Measurements from ENCODE around the gene RNU5B-1. TPM values are rescaled to one million over a fixed set of nuclear protein-coding genes. Genes with fewer than 3 reads are reported as not detected.

RNU5B-1 gene
- total and polyA plus RNA-seq, 12 donors = 18.2 to 51.0 TPM; not detected in 10

GRCh38 chr15:65329984-65330735 lies 25.7 kb downstream of the RNU5B-1 start:
- 94 to 96% methylated on average over 18 of the region's 18 CpGs for WGBS, 2 donors
- peaks cover 0 to 11% (median 6%) of the 10 kb centered on the region in 9 donors for H3K4me1 ChIP-seq
- H3K4me3 ChIP-seq = no peak overlapping the region
- no peaks in the 10 kb centered on the region for H3K9me3 ChIP-seq
- DNase-seq (no peak), ATAC-seq (no peak)
- no peaks in the 10 kb centered on the region for H3K36me3 ChIP-seq
- TF ChIP-seq, protein P1, sequence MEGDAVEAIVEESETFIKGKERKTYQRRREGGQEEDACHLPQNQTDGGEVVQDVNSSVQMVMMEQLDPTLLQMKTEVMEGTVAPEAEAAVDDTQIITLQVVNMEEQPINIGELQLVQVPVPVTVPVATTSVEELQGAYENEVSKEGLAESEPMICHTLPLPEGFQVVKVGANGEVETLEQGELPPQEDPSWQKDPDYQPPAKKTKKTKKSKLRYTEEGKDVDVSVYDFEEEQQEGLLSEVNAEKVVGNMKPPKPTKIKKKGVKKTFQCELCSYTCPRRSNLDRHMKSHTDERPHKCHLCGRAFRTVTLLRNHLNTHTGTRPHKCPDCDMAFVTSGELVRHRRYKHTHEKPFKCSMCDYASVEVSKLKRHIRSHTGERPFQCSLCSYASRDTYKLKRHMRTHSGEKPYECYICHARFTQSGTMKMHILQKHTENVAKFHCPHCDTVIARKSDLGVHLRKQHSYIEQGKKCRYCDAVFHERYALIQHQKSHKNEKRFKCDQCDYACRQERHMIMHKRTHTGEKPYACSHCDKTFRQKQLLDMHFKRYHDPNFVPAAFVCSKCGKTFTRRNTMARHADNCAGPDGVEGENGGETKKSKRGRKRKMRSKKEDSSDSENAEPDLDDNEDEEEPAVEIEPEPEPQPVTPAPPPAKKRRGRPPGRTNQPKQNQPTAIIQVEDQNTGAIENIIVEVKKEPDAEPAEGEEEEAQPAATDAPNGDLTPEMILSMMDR (IDR thresholded peaks at IDR 0.05) = no peak
- no peak overlapping the region for H3K27ac ChIP-seq
- no peaks in the 10 kb centered on the region for H3K27me3 ChIP-seq
- intact Hi-C loops (cut with DNase I) = loop anchor here in 2 of 10 donors (5.0 kb wide), 1 partner anchor 37 kb away; no protein-coding TSS in a partner anchor

DNA sequence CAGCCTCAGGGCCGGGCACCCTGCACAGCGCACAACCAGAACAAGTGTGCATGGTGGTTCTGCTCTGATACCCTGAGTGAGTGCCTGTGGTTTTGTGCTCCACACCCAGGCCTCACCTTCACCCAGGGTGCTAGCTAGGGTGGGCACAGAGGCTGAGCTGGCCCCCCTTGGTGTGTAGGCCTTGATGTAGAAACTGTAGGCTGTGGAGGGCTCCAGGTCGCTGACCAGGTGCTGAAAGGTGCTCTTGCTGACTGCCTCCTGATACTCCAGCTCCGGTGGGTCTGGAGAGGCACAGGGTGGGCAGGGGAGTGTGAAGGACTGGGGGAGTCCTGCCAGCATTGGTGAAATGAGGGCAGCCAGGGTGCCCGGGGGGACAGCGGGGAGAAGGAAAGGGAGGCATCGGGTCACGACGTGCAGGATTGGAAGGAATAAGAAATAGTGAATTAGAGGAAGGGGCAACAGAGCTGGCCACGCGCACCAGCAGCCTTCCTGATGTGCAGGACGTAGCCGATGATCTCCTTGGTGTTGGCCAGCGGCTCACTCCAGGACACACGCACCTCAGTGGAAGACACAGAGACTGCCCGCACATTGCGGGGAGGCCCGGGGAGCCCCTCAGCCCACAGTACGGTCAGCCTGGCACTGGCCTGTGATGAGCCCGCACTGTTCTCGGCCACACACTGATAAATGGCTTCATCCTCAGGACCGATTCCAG lies 26.6 kb downstream of the RNU5B-1 start:
- no peak for DNase-seq
- intact Hi-C loops (cut with DNase I) = no loop called here
- H3K9me3 ChIP-seq = no peaks in the 10 kb centered on the region
- peaks cover 0 to 9% (median 5%) of the 10 kb centered on the region in 9 donors for H3K4me1 ChIP-seq
- H3K27ac ChIP-seq = no peak overlapping the region
- TF ChIP-seq, protein P1 (IDR thresholded peaks at IDR 0.05) = no peak
- H3K27me3 ChIP-seq = peaks cover 0 to 3% (median 0%) of the 10 kb centered on the region in 7 donors
- H3K4me3 ChIP-seq = no peak overlapping the region
- WGBS, 2 donors = 94% methylated on average over 22 of the region's 22 CpGs
- H3K36me3 ChIP-seq = no peaks in the 10 kb centered on the region
- no peak for ATAC-seq

- Histone ChIP-seq H3K27me3 (peaks cover 0 to 3% (median 0%) of the 10 kb centered on the region in 7 donors), H3K4me3 (no peak overlapping the region), H3K27ac (no peak overlapping the region), H3K4me1 (peaks cover 0 to 1% (median 0%) of the 10 kb centered on the region in 9 donors), H3K9me3 (no peaks in the 10 kb centered on the region), H3K36me3 (no peaks in the 10 kb centered on the region)
- TF ChIP-seq, protein P1 (IDR thresholded peaks at IDR 0.05) = no peak
- DNase-seq (no peak), ATAC-seq (no peak)
- WGBS, 2 donors = 95 to 97% methylated on average over 6 of the region's 7 CpGs
- intact Hi-C loops (cut with DNase I) = no loop called here
Measured at GRCh38 chr15:65331811-65332210, 27.3 kb downstream of the RNU5B-1 start.

GRCh38 chr15:65332391-65333147 lies 28.1 kb downstream of the RNU5B-1 start:
- H3K27me3 ChIP-seq = peaks cover 0 to 7% (median 0%) of the 10 kb centered on the region in 7 donors

More at GRCh38 chr15:65332391-65333147, 28.1 kb downstream of the RNU5B-1 start:
- Histone ChIP-seq H3K4me1 (no peaks in the 10 kb centered on the region), H3K9me3 (no peaks in the 10 kb centered on the region), H3K4me3 (no peak overlapping the region), H3K27ac (no peak overlapping the region), H3K36me3 (no peaks in the 10 kb centered on the region)
- DNase-seq (no peak), ATAC-seq (no peak)
- intact Hi-C loops (cut with DNase I) = no loop called here
- WGBS, 2 donors = 93 to 95% methylated on average over 31 of the region's 31 CpGs
- TF ChIP-seq, protein P1 (IDR thresholded peaks at IDR 0.05) = no peak

Data from heart right ventricle (tissue), 16 donors.